ENCODE results near the gene SLC44A5.
"Not testable (repeated sequence)": the region's sequence is repeated elsewhere in the genome, so short reads cannot be mapped to it uniquely, and the experiment has no call there.

Gene SLC44A5

GRCh38 chr1:75264112-75264511 lies 346.8 kb downstream of the SLC44A5 start:
- DNase-seq: no peak

GRCh38 chr1:75263616-75264015 lies 347.3 kb downstream of the SLC44A5 start:
- not testable (repeated sequence) for DNase-seq

GRCh38 chr1:75261946-75262345 lies 349.0 kb downstream of the SLC44A5 start:
- DNase-seq: not testable (repeated sequence)

- DNase-seq: no peak
Measured at GRCh38 chr1:75258351-75258750, 352.6 kb downstream of the SLC44A5 start.

- DNase-seq: no peak
Measured at GRCh38 chr1:75257424-75257823, 353.5 kb downstream of the SLC44A5 start.

GRCh38 chr1:75250114-75250513 lies 360.8 kb downstream of the SLC44A5 start:
- DNase-seq: not testable (repeated sequence)

- no peak for DNase-seq
Measured at GRCh38 chr1:75245239-75245638, 365.7 kb downstream of the SLC44A5 start.

- no peak for DNase-seq
Measured at GRCh38 chr1:75243124-75243523, 367.8 kb downstream of the SLC44A5 start.

GRCh38 chr1:75237316-75237715 lies 373.6 kb downstream of the SLC44A5 start:
- DNase-seq: no peak

- no peak for DNase-seq
Measured at GRCh38 chr1:75234562-75234961, 376.4 kb downstream of the SLC44A5 start.

- peak; percentile 41 for DNase-seq
Measured at GRCh38 chr1:75233302-75233929, 377.5 kb downstream of the SLC44A5 start.

- DNase-seq: no peak
Measured at GRCh38 chr1:75220072-75220471, 390.8 kb downstream of the SLC44A5 start.

GRCh38 chr1:75214017-75214416 lies 396.9 kb downstream of the SLC44A5 start:
- no peak for DNase-seq

GRCh38 chr1:75211648-75212047 lies 399.3 kb downstream of the SLC44A5 start:
- DNase-seq: no peak

- DNase-seq: no peak
Measured at GRCh38 chr1:75208862-75209261, 402.1 kb downstream of the SLC44A5 start.

GRCh38 chr1:75203415-75204277 lies 407.3 kb downstream of the SLC44A5 start:
- peak; percentile 42 for DNase-seq

- no peak for DNase-seq
Measured at GRCh38 chr1:75202751-75203150, 408.2 kb downstream of the SLC44A5 start.

GRCh38 chr1:75198761-75199160 lies 412.2 kb downstream of the SLC44A5 start:
- peak; percentile 48 for DNase-seq

GRCh38 chr1:75198163-75198562 lies 412.8 kb downstream of the SLC44A5 start:
- no peak for DNase-seq

GRCh38 chr1:75188892-75189291 lies 422.0 kb downstream of the SLC44A5 start:
- no peak for DNase-seq

GRCh38 chr1:75181214-75181955 lies 429.5 kb downstream of the SLC44A5 start:
- DNase-seq: not testable (repeated sequence)

GRCh38 chr1:75174031-75174760 lies 436.7 kb downstream of the SLC44A5 start:
- DNase-seq: no peak

- DNase-seq: no peak
Measured at GRCh38 chr1:75172556-75172955, 438.4 kb downstream of the SLC44A5 start.

Data from NCI-H146 (cell line).